Dermis blood vessel endothelial cell (primary cell): ENCODE measurements around the gene PRKAR2B. TPM values are rescaled to one million over a fixed set of nuclear protein-coding genes. Genes with fewer than 3 reads are reported as not detected.

Experiments
- DNase-seq: peaks from one replicate; pipeline ENCODE4 v3.0.0; 2010
- total RNA-seq: library from RNA; depleted of rRNA; stranded (reverse); fragments of >200 nt; gene quantifications from 2 replicates; pipeline ENCODE4 v1.2.3, GENCODE V29; 2014

Gene PRKAR2B
- total RNA-seq, 1 donor from 2014 or later: 38.5 TPM

- no peak for DNase-seq
These were observed 118.0 kb downstream of the PRKAR2B start for GRCh38 chr7:107162475-107162874.

- DNase-seq: no peak
These were observed 119.6 kb downstream of the PRKAR2B start for GRCh38 chr7:107164092-107164491.

GRCh38 chr7:107165341-107165740 lies 120.8 kb downstream of the PRKAR2B start:
- peak; percentile 44 for DNase-seq

GRCh38 chr7:107166736-107167426 lies 122.4 kb downstream of the PRKAR2B start:
- no peak for DNase-seq

- DNase-seq: peak; percentile 91
These were observed 123.2 kb downstream of the PRKAR2B start for GRCh38 chr7:107167483-107168232.

- DNase-seq: peak; percentile 100
These were observed 124.0 kb downstream of the PRKAR2B start, which contains the start of gene HBP1 for GRCh38 chr7:107168233-107169119. Gene HBP1 (plus strand): TSS chr7:107169003. CDS start chr7:107179894, 10,891 bp downstream.

GRCh38 chr7:107169120-107170050 lies 124.9 kb downstream of the PRKAR2B start:
- peak; percentile 98 for DNase-seq

GRCh38 chr7:107170051-107170915 lies 125.8 kb downstream of the PRKAR2B start:
- no peak for DNase-seq

GRCh38 chr7:107171496-107171895 lies 127.0 kb downstream of the PRKAR2B start:
- DNase-seq: no peak

GRCh38 chr7:107172276-107173032 lies 127.9 kb downstream of the PRKAR2B start:
- DNase-seq: no peak

- no peak for DNase-seq
These were observed 128.7 kb downstream of the PRKAR2B start for GRCh38 chr7:107173191-107173590.

- DNase-seq: no peak
These were observed 129.3 kb downstream of the PRKAR2B start for GRCh38 chr7:107173691-107174406.

- peak; percentile 51 for DNase-seq
These were observed 135.0 kb downstream of the PRKAR2B start for GRCh38 chr7:107179326-107180164.

- peak; percentile 92 for DNase-seq
These were observed 135.9 kb downstream of the PRKAR2B start for GRCh38 chr7:107180378-107180777.

GRCh38 chr7:107181172-107181571 lies 136.7 kb downstream of the PRKAR2B start:
- DNase-seq: no peak

- DNase-seq: no peak
These were observed 141.2 kb downstream of the PRKAR2B start for GRCh38 chr7:107185716-107186115.

- DNase-seq: no peak
These were observed 141.7 kb downstream of the PRKAR2B start for GRCh38 chr7:107186240-107186639.

GRCh38 chr7:107187774-107188173 lies 143.3 kb downstream of the PRKAR2B start:
- no peak for DNase-seq
